ENCODE results near the gene THEM4.

Gene THEM4

DNA sequence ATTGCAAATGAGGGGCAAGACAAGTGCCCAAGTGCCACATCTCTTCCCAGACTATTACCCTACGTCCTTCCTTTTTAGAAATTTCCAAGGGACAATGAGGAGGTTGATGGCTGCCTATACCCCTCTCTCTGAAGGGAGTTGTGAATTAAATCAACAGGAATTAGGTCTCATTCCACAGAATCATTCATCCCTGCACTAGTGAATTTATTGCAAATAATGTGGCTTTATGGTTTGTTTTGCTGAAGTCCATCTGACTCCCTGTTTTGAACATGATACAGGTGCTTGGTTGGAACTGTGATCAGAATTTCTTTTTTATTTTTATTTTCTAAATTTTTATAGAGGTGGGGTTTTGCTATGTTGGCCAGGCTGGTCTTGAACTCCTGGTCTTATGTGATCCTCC lies 34.3 kb upstream of the THEM4 start:
- no peaks in the 10 kb centered on the region for H3K36me3 Mint-ChIP-seq
- CTCF ChIA-PET: no interaction called here
- H3K4me3 Mint-ChIP-seq: no peak overlapping the region
- H3K27me3 Mint-ChIP-seq: peaks cover 3% of the 10 kb centered on the region
- no peaks in the 10 kb centered on the region for H3K9me3 Mint-ChIP-seq
- peaks cover 25% of the 10 kb centered on the region for H3K4me1 Mint-ChIP-seq
- H3K27ac Mint-ChIP-seq: no peak overlapping the region
- DNase-seq: no peak

- CTCF ChIA-PET: no interaction called here
- Mint-ChIP-seq H3K27me3 (peaks cover 3% of the 10 kb centered on the region), H3K9me3 (no peaks in the 10 kb centered on the region), H3K4me1 (peaks cover 25% of the 10 kb centered on the region), H3K36me3 (no peaks in the 10 kb centered on the region), H3K27ac (no peak overlapping the region), H3K4me3 (no peak overlapping the region)
- no peak for DNase-seq
These were observed 33.6 kb upstream of the THEM4 start for GRCh38 chr1:151942882-151943281.

GRCh38 chr1:151940541-151940940 lies 31.2 kb upstream of the THEM4 start:
- Mint-ChIP-seq H3K27ac (no peak overlapping the region), H3K36me3 (no peaks in the 10 kb centered on the region)
- CTCF ChIA-PET: interaction anchor here (1.2 to 10.8 kb wide), 4 partner anchors 17 to 59 kb away, joined by 3 to 181 read pairs (median 8); no protein-coding TSS in a partner anchor

DNA sequence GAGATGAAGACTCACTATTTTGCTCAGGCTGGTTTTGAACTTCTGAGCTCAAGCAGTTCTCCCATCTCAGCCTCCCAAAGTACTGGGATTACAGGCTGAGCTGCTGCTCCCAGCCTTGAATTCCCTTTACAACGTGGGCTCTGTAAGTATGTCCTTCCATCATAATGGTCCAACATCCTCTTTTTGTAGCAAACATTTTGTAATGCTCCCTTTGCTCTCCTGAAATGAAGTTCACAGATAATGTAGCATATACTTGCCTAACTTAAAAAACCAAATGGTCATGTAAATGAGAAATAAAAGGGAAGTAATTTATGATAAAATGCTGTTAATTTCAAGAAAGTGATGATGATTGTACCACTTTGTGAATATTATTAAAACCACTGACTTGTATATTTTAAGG lies 30.5 kb upstream of the THEM4 start:
- H3K27ac Mint-ChIP-seq: no peak overlapping the region
- H3K9me3 Mint-ChIP-seq: no peaks in the 10 kb centered on the region
- no peaks in the 10 kb centered on the region for H3K36me3 Mint-ChIP-seq
- no peak for DNase-seq
- CTCF ChIA-PET: interaction anchor here (1.0 to 10.8 kb wide), 5 partner anchors 9 to 60 kb away, joined by 3 to 181 read pairs (median 4); no protein-coding TSS in a partner anchor
- peaks cover 2% of the 10 kb centered on the region for H3K4me1 Mint-ChIP-seq
- no peak overlapping the region for H3K4me3 Mint-ChIP-seq
- peaks cover 8% of the 10 kb centered on the region for H3K27me3 Mint-ChIP-seq

More at GRCh38 chr1:151940541-151940940, 31.2 kb upstream of the THEM4 start:
- Mint-ChIP-seq H3K27me3 (peaks cover 3% of the 10 kb centered on the region), H3K4me1 (peaks cover 10% of the 10 kb centered on the region), H3K9me3 (no peaks in the 10 kb centered on the region), H3K4me3 (no peak overlapping the region)
- DNase-seq: no peak

- H3K27me3 Mint-ChIP-seq: peaks cover 9% of the 10 kb centered on the region
- no peaks in the 10 kb centered on the region for H3K9me3 Mint-ChIP-seq
- DNase-seq: no peak
- no peaks in the 10 kb centered on the region for H3K36me3 Mint-ChIP-seq
- H3K4me3 Mint-ChIP-seq: no peak overlapping the region
- H3K4me1 Mint-ChIP-seq: peaks cover under 1% of the 10 kb centered on the region
- CTCF ChIA-PET: interaction anchor here (1.0 to 10.8 kb wide), 5 partner anchors 10 to 61 kb away, joined by 3 to 181 read pairs (median 4); no protein-coding TSS in a partner anchor
- no peak overlapping the region for H3K27ac Mint-ChIP-seq
These were observed 29.8 kb upstream of the THEM4 start for GRCh38 chr1:151939141-151939540.

- Mint-ChIP-seq H3K36me3 (no peaks in the 10 kb centered on the region), H3K27me3 (peaks cover 14% of the 10 kb centered on the region), H3K4me3 (no peak overlapping the region), H3K27ac (no peak overlapping the region), H3K9me3 (no peaks in the 10 kb centered on the region), H3K4me1 (peaks cover 2% of the 10 kb centered on the region)
- no peak for DNase-seq
- CTCF ChIA-PET: interaction anchor here (0.6 to 10.8 kb wide), 4 partner anchors 31 to 205 kb away, joined by 3 to 181 read pairs (median 36); no protein-coding TSS in a partner anchor
These were observed 27.3 kb upstream of the THEM4 start for GRCh38 chr1:151936653-151937052.

DNA sequence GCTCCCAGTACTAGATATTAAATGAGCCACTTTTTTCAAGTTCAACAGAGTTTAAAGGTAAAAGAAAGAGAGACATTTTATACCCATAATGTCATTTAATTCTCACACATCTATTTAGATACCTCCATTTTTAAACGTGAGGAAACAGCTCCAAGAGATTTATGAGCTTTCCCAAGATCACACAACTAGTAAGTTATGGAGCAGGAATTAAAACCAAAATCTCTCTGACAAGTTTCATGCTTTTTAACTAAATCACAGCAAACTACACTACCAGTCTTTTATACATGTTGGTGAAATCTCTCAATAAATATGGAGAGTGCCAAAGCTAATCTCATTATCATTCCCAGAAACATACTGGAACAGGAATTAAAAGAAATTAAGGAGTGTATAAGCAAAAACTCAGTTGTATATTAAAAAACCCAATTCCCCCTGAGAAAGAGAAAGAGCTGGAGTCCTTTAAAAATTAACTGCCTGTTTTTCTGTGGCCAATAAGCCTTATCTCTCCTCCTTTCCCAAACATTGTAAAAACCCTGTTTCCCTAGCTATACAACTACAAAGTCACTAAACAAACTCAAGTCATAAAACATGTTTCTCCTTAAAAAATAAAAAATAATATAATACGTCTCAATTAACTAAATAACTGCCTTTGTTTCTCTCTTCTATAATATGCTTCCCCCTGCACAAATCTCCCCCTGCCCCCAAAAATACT lies 26.7 kb upstream of the THEM4 start:
- Mint-ChIP-seq H3K4me3 (no peak overlapping the region), H3K4me1 (peaks cover 2% of the 10 kb centered on the region), H3K9me3 (no peaks in the 10 kb centered on the region), H3K27me3 (peaks cover 14% of the 10 kb centered on the region), H3K36me3 (no peaks in the 10 kb centered on the region), H3K27ac (no peak overlapping the region)
- no peak for DNase-seq
- CTCF ChIA-PET: interaction anchor here (0.6 to 10.8 kb wide), 8 partner anchors 10 to 251 kb away, joined by 3 to 181 read pairs (median 4); no protein-coding TSS in a partner anchor

DNA sequence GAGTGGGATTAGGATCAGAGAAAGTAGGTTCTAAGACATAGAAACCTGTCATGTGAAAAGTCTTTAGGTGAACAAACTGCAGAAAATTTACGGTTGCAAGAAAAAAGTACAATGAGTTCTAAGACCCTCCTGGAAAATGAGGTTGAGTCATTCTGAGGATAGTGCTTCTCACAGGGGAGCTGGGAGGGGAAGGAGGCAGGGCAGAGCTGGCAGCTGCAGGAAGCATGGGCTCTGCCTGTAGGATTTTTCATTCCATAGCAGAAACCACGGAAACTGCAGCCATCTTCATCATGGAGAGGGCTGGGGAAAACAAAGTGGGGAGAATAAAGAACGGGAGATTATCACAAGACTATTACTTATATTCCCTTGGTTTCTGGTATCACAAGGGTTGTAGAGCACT lies 25.8 kb upstream of the THEM4 start:
- Mint-ChIP-seq H3K4me3 (no peak overlapping the region), H3K9me3 (no peaks in the 10 kb centered on the region), H3K27me3 (peaks cover 14% of the 10 kb centered on the region), H3K36me3 (no peaks in the 10 kb centered on the region), H3K27ac (no peak overlapping the region), H3K4me1 (peaks cover 2% of the 10 kb centered on the region)
- DNase-seq: no peak
- CTCF ChIA-PET: interaction anchor here (0.7 to 10.8 kb wide), 10 partner anchors 10 to 99 kb away, joined by 3 to 181 read pairs (median 4); no protein-coding TSS in a partner anchor

DNA sequence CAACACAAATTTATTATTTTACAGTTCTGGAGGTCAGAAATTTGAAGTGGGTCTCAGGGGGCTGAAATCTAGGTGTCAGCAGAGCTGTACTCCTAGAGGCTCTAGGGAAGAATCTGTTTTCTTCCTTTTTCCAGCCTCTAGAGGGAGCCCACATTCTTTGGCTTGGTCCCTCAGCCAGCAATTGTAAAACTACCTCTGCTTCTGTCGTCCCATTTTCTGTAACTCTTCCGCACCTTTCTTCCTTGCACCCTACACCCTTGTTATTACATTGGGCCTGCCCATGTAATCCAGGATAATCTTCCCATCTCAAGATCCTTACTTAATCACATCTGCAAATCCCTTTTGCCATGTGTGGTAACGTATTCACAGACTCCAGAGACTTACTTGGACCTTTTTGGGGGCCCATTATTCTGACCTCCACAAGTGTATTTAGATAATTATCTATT lies 24.8 kb upstream of the THEM4 start:
- Mint-ChIP-seq H3K4me1 (peaks cover 2% of the 10 kb centered on the region), H3K9me3 (no peaks in the 10 kb centered on the region)
- CTCF ChIA-PET: interaction anchor here (0.8 to 10.8 kb wide), 19 partner anchors 10 to 110 kb away, joined by 3 to 181 read pairs (median 5); partner anchors contain the start of gene THEM4

GRCh38 chr1:151924691-151925587 lies 15.6 kb upstream of the THEM4 start:
- no peaks in the 10 kb centered on the region for H3K36me3 Mint-ChIP-seq
- peaks cover 29% of the 10 kb centered on the region for H3K4me1 Mint-ChIP-seq
- H3K27ac Mint-ChIP-seq: peak overlapping the region; percentile 87
- no peak overlapping the region for H3K4me3 Mint-ChIP-seq
- no peaks in the 10 kb centered on the region for H3K27me3 Mint-ChIP-seq
- H3K9me3 Mint-ChIP-seq: no peaks in the 10 kb centered on the region
- CTCF ChIA-PET: interaction anchor here (0.6 to 2.8 kb wide), 5 partner anchors 9 to 125 kb away, joined by 3 to 11 read pairs (median 4); no protein-coding TSS in a partner anchor
- DNase-seq: no peak

More for the DNA sequence above, 24.8 kb upstream of the THEM4 start:
- H3K27me3 Mint-ChIP-seq: peaks cover 14% of the 10 kb centered on the region
- H3K36me3 Mint-ChIP-seq: no peaks in the 10 kb centered on the region
- H3K4me3 Mint-ChIP-seq: no peak overlapping the region
- H3K27ac Mint-ChIP-seq: no peak overlapping the region
- DNase-seq: peak; percentile 51

- DNase-seq: no peak
- H3K4me1 Mint-ChIP-seq: peaks cover 29% of the 10 kb centered on the region
- H3K36me3 Mint-ChIP-seq: no peaks in the 10 kb centered on the region
- no peaks in the 10 kb centered on the region for H3K27me3 Mint-ChIP-seq
- no peaks in the 10 kb centered on the region for H3K9me3 Mint-ChIP-seq
- no peak overlapping the region for H3K27ac Mint-ChIP-seq
- no peak overlapping the region for H3K4me3 Mint-ChIP-seq
- CTCF ChIA-PET: interaction anchor here (0.9 to 2.8 kb wide), 6 partner anchors 10 to 90 kb away, joined by 3 to 11 read pairs (median 4); no protein-coding TSS in a partner anchor
These were observed 14.1 kb upstream of the THEM4 start for GRCh38 chr1:151923422-151923821.

- Mint-ChIP-seq H3K9me3 (no peaks in the 10 kb centered on the region), H3K4me3 (no peak overlapping the region), H3K4me1 (peaks cover 15% of the 10 kb centered on the region), H3K27ac (no peak overlapping the region), H3K27me3 (peaks cover 11% of the 10 kb centered on the region), H3K36me3 (no peaks in the 10 kb centered on the region)
- CTCF ChIA-PET: interaction anchor here (1.5 to 1.8 kb wide), 4 partner anchors 11 to 81 kb away, joined by 5 to 6 read pairs (median 6); no protein-coding TSS in a partner anchor
- no peak for DNase-seq
These were observed 10.8 kb upstream of the THEM4 start for GRCh38 chr1:151920149-151920548.

DNA sequence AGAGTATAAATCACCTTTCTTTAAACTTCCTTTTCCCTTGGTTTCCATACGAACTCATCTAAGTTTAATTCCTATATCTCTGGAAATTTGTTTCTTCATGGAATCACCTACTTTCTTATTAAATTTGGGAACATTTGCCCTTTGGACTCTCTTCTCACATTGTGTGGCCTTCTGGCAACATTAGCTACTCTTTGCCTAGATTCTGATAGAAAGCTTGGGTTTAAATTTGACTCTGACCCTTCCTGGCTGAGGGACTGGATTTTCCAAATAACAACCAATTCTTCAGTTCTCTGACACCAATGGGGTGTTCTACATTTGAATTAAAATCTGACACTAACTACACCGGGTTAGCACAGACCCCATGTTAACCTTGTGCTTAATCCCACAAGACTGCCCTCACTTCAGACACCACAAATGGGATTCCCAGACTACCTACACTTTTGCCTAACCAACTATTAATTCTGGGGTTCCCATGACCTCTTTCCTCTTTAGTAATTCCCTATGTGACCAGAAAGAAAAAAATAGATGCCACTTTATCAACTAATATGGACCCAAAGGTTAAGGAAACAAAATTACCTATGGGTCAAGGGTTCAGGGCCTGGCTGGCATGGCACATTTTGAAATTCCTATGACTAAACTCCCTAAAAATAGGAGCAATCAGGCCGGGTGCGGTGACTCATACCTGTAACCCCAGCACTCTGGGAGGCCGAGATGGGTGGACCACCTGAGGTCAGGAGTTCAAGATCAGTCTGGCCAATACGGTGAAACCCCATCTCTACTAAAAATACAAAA lies 9.7 kb upstream of the THEM4 start:
- Mint-ChIP-seq H3K9me3 (no peaks in the 10 kb centered on the region), H3K4me3 (no peak overlapping the region), H3K4me1 (peaks cover 6% of the 10 kb centered on the region), H3K27ac (no peak overlapping the region), H3K27me3 (peaks cover 11% of the 10 kb centered on the region), H3K36me3 (no peaks in the 10 kb centered on the region)
- CTCF ChIA-PET: interaction anchor here (1.3 to 1.8 kb wide), 4 partner anchors 12 to 83 kb away, joined by 3 to 6 read pairs (median 6); no protein-coding TSS in a partner anchor
- DNase-seq: no peak

All from activated naive CD4-positive, alpha-beta T cell treated with anti-CD3 and anti-CD28 coated beads, Interleukin-2, amount 10 ng/mL, durations not matched to agents 7 days and 5 days (primary cell).